ENCODE data around the gene C6orf163. TPM values are rescaled to one million over a fixed set of nuclear protein-coding genes. Genes with fewer than 3 reads are reported as not detected.

C6orf163 gene
- total RNA-seq, 1 experiment from 2014 or later, result 0.46 TPM

GRCh38 chr6:87408721-87409155 is 64.1 kb downstream of the C6orf163 start:
- DNase-seq (ENCODE audit: low read depth), result no peak

Other genes starting within 250 kb of the C6orf163 start
- gene CGA, start 249.7 kb upstream of the C6orf163 start, total RNA-seq (2014; rRNA removed), result not detected in 2 replicates
- gene ZNF292, start 189.2 kb upstream of the C6orf163 start, total RNA-seq (2014; rRNA removed), result 16.5 and 16.9 TPM in 2 replicates
- gene SMIM8, start 22.2 kb upstream of the C6orf163 start, total RNA-seq (2014; rRNA removed), result 2.1 and 3.4 TPM in 2 replicates
- gene GJB7, start 15.5 kb upstream of the C6orf163 start, total RNA-seq (2014; rRNA removed), result not detected in 2 replicates
- 0.23 and 0.32 TPM in 2 replicates for gene CFAP206, start 63.2 kb downstream of the C6orf163 start, total RNA-seq (2014; rRNA removed)
- 12.3 and 13.3 TPM in 2 replicates for gene SLC35A1, start 128.2 kb downstream of the C6orf163 start, total RNA-seq (2014; rRNA removed)
- gene RARS2, start 245.2 kb downstream of the C6orf163 start, total RNA-seq (2014; rRNA removed), result 32.5 and 36.4 TPM in 2 replicates
- 37.6 and 40.1 TPM in 2 replicates for gene ORC3, start 245.3 kb downstream of the C6orf163 start, total RNA-seq (2014; rRNA removed)